Endothelial cell of umbilical vein (primary cell): ENCODE measurements around the gene ELOVL1. TPM values are rescaled to one million over a fixed set of nuclear protein-coding genes. Genes with fewer than 3 reads are reported as not detected.

Experiments used
- BruUV-seq: library from RNA; stranded (reverse); fragments of 400-500 nt; replicated peaks from 2 replicates; lab custom pipeline; 2021; lab: Mats Ljungman, UMichigan
- CTCF ChIA-PET: fragments of 300-600, 350-600 bp; sonication (Branson Sonifier 250); formaldehyde crosslinking; loops from one replicate; lab custom pipeline; 2021; ENCODE audit warnings: antibody characterized with exemption, inconsistent platforms; lab: Charles Lee
- POLR2A ChIA-PET: fragments of 300-600, 350-600 bp; sonication (Branson Sonifier 250); formaldehyde crosslinking; loops from one replicate; lab custom pipeline; 2021; ENCODE audit warnings: antibody characterized with exemption, inconsistent platforms; lab: Charles Lee
- DNase-seq: peaks from one replicate; pipeline ENCODE4 v3.0.0-alpha.2; 2011; ENCODE audit warnings: low read depth, low spot score
- FAIRE-seq: peaks from 2 replicates; lab custom pipeline; 2011; peaks lifted over from hg19 to GRCh38; lab: Jason Lieb, UNC
- H2AFZ ChIP-seq: 2 replicates; pipeline ENCODE4 v1.6.0; 2012; ENCODE audit warnings: low read depth, low read length, control low read depth, inconsistent platforms
- H3K27ac ChIP-seq: 2 replicates; pipeline ENCODE4 v1.5.1; 2011; ENCODE audit warnings: low read depth, mild to moderate bottlenecking, control low read depth, low read length, moderate library complexity; ENCODE audit not compliant: insufficient read depth
- H3K27me3 ChIP-seq, 2 experiments: 2 replicates each; pipeline versions ENCODE4 v1.6.0 to v1.6.1; 2011; ENCODE audit warnings: low read length in 2 of 2, mixed read lengths in 1 of 2; ENCODE audit not compliant: control insufficient read depth in 2 of 2, insufficient read depth in 2 of 2
- H3K36me3 ChIP-seq, 2 experiments: 2 replicates in 1 of 2; 3 replicates in 1 of 2; pipeline ENCODE4 v1.5.1; 2011; ENCODE audit warnings: low read length in 2 of 2, mild to moderate bottlenecking in 1 of 2, moderate library complexity in 1 of 2; ENCODE audit not compliant: control insufficient read depth in 2 of 2, insufficient read depth in 2 of 2; ENCODE audit errors: extremely low read depth in 1 of 2
- H3K4me1 ChIP-seq: 3 replicates; pipeline ENCODE4 v1.5.1; 2011; ENCODE audit warnings: mild to moderate bottlenecking, low read length; ENCODE audit not compliant: control insufficient read depth, insufficient read depth; ENCODE audit errors: extremely low read depth
- H3K4me2 ChIP-seq: 2 replicates; pipeline ENCODE4 v1.6.1; 2011; ENCODE audit warnings: low read length, control low read depth, mixed read lengths; ENCODE audit not compliant: insufficient read depth
- H3K4me3 ChIP-seq, 3 experiments: fragments of 200-600 bp in 1 of 3; sonication (generic), shearing (Covaris generic) in 1 of 3; replicated peaks in 1 of 3; 2 replicates each; pipeline ENCODE4 v1.5.1; 2011 to 2016; ENCODE audit warnings: control low read depth in 3 of 3, low read length in 3 of 3, mild to moderate bottlenecking in 2 of 3, inconsistent platforms in 1 of 3, low read depth in 1 of 3, moderate library complexity in 1 of 3; ENCODE audit not compliant: insufficient read depth in 1 of 3
- H3K79me2 ChIP-seq: 2 replicates; pipeline ENCODE4 v1.6.0; 2012; ENCODE audit warnings: low read length, inconsistent platforms; ENCODE audit not compliant: control insufficient read depth, insufficient read depth
- H3K9ac ChIP-seq: replicated peaks from 2 replicates; pipeline ENCODE3; 2011; ENCODE audit warnings: low read length, control low read depth; ENCODE audit not compliant: insufficient read depth; ENCODE audit errors: extremely low read depth
- H3K9me1 ChIP-seq: replicated peaks from 3 replicates; pipeline ENCODE4 v1.6.0; 2011; ENCODE audit warnings: mild to moderate bottlenecking, low read length; ENCODE audit not compliant: control insufficient read depth, insufficient read depth; ENCODE audit errors: extremely low read depth
- H3K9me3 ChIP-seq: replicated peaks from 2 replicates; pipeline ENCODE4 v1.5.1; 2012; ENCODE audit warnings: low read length, inconsistent platforms; ENCODE audit not compliant: control insufficient read depth, insufficient read depth
- H4K20me1 ChIP-seq: replicated peaks from 2 replicates; pipeline ENCODE3; 2011; ENCODE audit warnings: mild to moderate bottlenecking, low read length; ENCODE audit not compliant: control insufficient read depth, insufficient read depth; ENCODE audit errors: extremely low read depth
- CTCF ChIP-seq, 2 donors: IDR thresholded peaks; 1 replicate in 1 of 2; 2 replicates in 1 of 2; pipeline ENCODE4 v1.5.1; 2011; ENCODE audit warnings: low read length in 2 of 2, mild to moderate bottlenecking in 2 of 2, moderate library complexity in 2 of 2, control low read depth in 1 of 2, inconsistent platforms in 1 of 2, low read depth in 1 of 2; ENCODE audit not compliant: insufficient read depth in 1 of 2; ENCODE audit errors: extremely low read depth in 1 of 2
- EZH2 ChIP-seq: IDR thresholded peaks from 2 replicates; pipeline ENCODE4 v1.6.1; 2012; ENCODE audit warnings: borderline replicate concordance, low read depth, mild to moderate bottlenecking, moderate library complexity, low read length, inconsistent platforms; ENCODE audit not compliant: severe bottlenecking
- FOS ChIP-seq: IDR thresholded peaks from 2 replicates; pipeline ENCODE4 v1.6.1; 2011; ENCODE audit warnings: mild to moderate bottlenecking, low read length, moderate library complexity, borderline replicate concordance; ENCODE audit not compliant: insufficient read depth
- GATA2 ChIP-seq: IDR thresholded peaks from 2 replicates; pipeline ENCODE4 v1.7.0; 2011; ENCODE audit warnings: low read depth, mild to moderate bottlenecking, moderate library complexity, mixed read lengths, low read length; ENCODE audit not compliant: insufficient read length, insufficient read depth
- JUN ChIP-seq: IDR thresholded peaks from 2 replicates; pipeline ENCODE4 v1.6.1; 2011; ENCODE audit warnings: borderline replicate concordance, low read depth; ENCODE audit not compliant: insufficient read length, insufficient read depth
- MAX ChIP-seq: IDR thresholded peaks from 2 replicates; pipeline ENCODE4 v1.6.1; 2011; ENCODE audit not compliant: insufficient read depth, insufficient read length
- MYC ChIP-seq: IDR thresholded peaks from one replicate; pipeline ENCODE4 v1.6.1; 2011; ENCODE audit warnings: mild to moderate bottlenecking, low read depth, low read length
- POLR2A ChIP-seq: IDR thresholded peaks from 2 replicates; pipeline ENCODE4 v1.6.1; 2012; ENCODE audit warnings: low read depth, mild to moderate bottlenecking, control low read depth, low read length
- POLR2AphosphoS5 ChIP-seq: IDR thresholded peaks from 2 replicates; pipeline ENCODE4 v1.6.1; 2012; ENCODE audit warnings: low read depth, mild to moderate bottlenecking, control low read depth, low read length, moderate library complexity; ENCODE audit not compliant: insufficient read depth
- dilution Hi-C: fragments of 300-500 bp; cut with MboI; formaldehyde crosslinking; loops from one replicate; pipeline ENCODE4 v1.15.0; 2019; ENCODE audit warnings: low sequenced_read_pairs; ENCODE audit not compliant: extremely low pct_ligation_motif_present
- intact Hi-C: fragments of 100-400 bp; cut with micrococcal nuclease; formaldehyde crosslinking; loops from one replicate; pipeline ENCODE4 v1.10.0; 2022
- polyA plus RNA-seq, 4 experiments: library from polyadenylated mRNA; depleted of rRNA in 3 of 4; stranded (reverse) in 3 of 4; unstranded in 1 of 4; fragments of >200 nt; gene quantifications; 2 replicates each; pipeline versions ENCODE4 v1.2.1 to v1.2.3, GENCODE V29; 2011 to 2012; ENCODE audit warnings: missing spikeins in 1 of 4
- total RNA-seq: library from RNA; stranded (reverse); gene quantifications from 2 replicates; pipeline ENCODE4 v1.2.3, GENCODE V29; 2021

The ELOVL1 gene
- total and polyA plus RNA-seq, 2 donors (not counting 3 experiments of a cell fraction or from before 2014, with no cell fraction given): 134 to 303 TPM

- Histone ChIP-seq H4K20me1 (no peaks in the 10 kb centered on the region), H3K4me3 (no peak overlapping the region), H2AFZ (no peak overlapping the region), H3K27me3 (peaks cover 0 to 2% of the 10 kb centered on the region in 2 experiments), H3K36me3 (no peaks in the 10 kb centered on the region), H3K79me2 (no peaks in the 10 kb centered on the region), H3K9me3 (no peaks in the 10 kb centered on the region), H3K27ac (no peak overlapping the region), H3K4me1 (no peaks in the 10 kb centered on the region), H3K9ac (no peak overlapping the region), H3K9me1 (no peaks in the 10 kb centered on the region), H3K4me2 (no peak overlapping the region)
- ChIA-PET CTCF (no interaction called here), POLR2A (no interaction called here)
- DNase-seq (no peak), FAIRE-seq (no peak)
- no TSS peak for BruUV-seq
- dilution Hi-C loops: no loop called here
- TF ChIP-seq JUN (no peak), POLR2A (no peak), MAX (no peak), GATA2 (no peak), FOS (no peak), CTCF (IDR thresholded peaks at IDR 0.05; ENCODE audit: extremely low read depth in 1 of 2, insufficient read depth in 1 of 2, low read depth in 1 of 2, low read length in 2 of 2) (no peak), MYC (no peak), EZH2 (no peak), POLR2AphosphoS5 (no peak)
- intact Hi-C loops: no loop called here
Measured at GRCh38 chr1:43338001-43338400, 29.8 kb downstream of the ELOVL1 start.
